Sigmoid colon (tissue), 4 donors: ENCODE measurements around the gene RETREG1.
"Not testable (repeated sequence)": the region's sequence is repeated elsewhere in the genome, so short reads cannot be mapped to it uniquely, and the experiment has no call there.

ENCODE experiments used
- EP300 ChIP-seq, 4 donors: sonication (generic); formaldehyde crosslinking; IDR thresholded peaks; one replicate each; pipeline ENCODE4 v1.6.1; 2017; ENCODE audit warnings: antibody characterized with exemption in 4 of 4
- POLR2A ChIP-seq, 2 donors: fragments of 450-650 bp; IDR thresholded peaks; one replicate each; pipeline ENCODE4 v1.6.1; 2016; ENCODE audit warnings: antibody characterized with exemption in 2 of 2, mild to moderate bottlenecking in 2 of 2, moderate library complexity in 2 of 2
- POLR2AphosphoS5 ChIP-seq, 4 donors: sonication (generic); formaldehyde crosslinking; IDR thresholded peaks; one replicate each; pipeline ENCODE4 v1.6.1; 2017; ENCODE audit warnings: antibody characterized with exemption in 4 of 4
- TF ChIP-seq, protein P1 (sequence below), 4 experiments: fragments of 450-650 bp in 3 of 4; fragments of 200-600 bp in 1 of 4; IDR thresholded peaks; one replicate each; pipeline ENCODE4 v1.5.1; 2016 to 2019; ENCODE audit warnings: antibody characterized with exemption in 4 of 4, mild to moderate bottlenecking in 3 of 4, moderate library complexity in 2 of 4

DNA sequence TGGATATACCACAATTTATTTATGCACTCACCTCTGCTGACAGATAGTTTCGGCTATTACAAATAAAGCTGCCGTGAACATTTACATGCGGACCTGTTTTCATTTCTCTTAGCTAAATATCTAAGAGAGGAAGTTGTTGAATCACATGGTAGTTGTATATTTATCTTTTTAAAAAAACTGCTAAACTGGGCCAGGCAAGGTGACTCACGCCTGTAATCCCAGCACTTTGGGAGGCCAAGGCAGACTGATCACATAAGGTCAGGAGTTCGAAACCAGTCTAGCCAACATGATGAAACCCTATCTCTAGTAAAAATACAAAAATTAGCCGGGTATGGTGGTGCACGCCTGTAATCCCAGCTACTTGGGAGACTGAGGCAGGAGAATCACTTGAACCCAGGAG, 73.6 kb downstream of the RETREG1 start:
- TF ChIP-seq, protein P1, sequence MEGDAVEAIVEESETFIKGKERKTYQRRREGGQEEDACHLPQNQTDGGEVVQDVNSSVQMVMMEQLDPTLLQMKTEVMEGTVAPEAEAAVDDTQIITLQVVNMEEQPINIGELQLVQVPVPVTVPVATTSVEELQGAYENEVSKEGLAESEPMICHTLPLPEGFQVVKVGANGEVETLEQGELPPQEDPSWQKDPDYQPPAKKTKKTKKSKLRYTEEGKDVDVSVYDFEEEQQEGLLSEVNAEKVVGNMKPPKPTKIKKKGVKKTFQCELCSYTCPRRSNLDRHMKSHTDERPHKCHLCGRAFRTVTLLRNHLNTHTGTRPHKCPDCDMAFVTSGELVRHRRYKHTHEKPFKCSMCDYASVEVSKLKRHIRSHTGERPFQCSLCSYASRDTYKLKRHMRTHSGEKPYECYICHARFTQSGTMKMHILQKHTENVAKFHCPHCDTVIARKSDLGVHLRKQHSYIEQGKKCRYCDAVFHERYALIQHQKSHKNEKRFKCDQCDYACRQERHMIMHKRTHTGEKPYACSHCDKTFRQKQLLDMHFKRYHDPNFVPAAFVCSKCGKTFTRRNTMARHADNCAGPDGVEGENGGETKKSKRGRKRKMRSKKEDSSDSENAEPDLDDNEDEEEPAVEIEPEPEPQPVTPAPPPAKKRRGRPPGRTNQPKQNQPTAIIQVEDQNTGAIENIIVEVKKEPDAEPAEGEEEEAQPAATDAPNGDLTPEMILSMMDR (IDR thresholded peaks at IDR 0.05) = not testable (repeated sequence)
- TF ChIP-seq POLR2A, EP300, POLR2AphosphoS5 (IDR thresholded peaks at IDR 0.05): not testable (repeated sequence)
